ENCODE results near the gene HS3ST5. TPM values are rescaled to one million over a fixed set of nuclear protein-coding genes. Genes with fewer than 3 reads are reported as not detected.

The HS3ST5 gene
- total RNA-seq, 1 experiment from 2014 or later, result 14.4 TPM

DNA sequence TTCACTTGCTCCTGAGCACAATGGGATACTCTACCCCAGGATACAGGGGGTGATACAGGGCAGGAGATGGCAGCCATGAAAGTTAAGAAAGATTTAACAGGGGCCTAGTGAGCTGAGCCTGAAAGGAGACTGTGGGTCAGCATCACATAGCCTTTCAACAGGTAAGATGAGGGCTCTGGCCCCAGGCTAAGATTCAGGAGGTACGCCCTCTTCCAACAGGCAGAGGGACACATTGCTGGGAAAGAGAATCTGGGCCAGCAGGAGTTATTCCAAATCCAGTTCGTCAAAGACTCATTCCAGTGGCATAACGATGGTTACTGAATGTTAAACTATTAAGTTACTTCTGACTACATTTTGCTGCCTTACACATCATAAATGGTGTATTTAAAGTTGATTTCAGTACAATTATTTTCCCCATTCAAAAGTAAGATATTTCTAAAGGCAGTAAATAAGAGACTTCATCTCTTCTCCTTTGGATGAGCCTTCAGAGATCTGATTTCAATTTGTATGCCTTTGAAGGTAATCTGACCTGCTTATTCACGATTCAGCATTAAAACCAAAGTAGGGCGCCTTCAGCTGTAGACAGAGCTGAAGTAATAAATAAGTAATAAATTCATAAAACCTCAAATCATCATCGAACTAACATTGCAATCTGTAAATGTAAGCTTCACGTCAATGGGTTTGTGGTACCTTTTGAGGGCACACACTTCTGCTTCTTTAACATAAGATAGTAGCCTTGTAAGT, 62.4 kb downstream of the HS3ST5 start:
- Histone ChIP-seq H3K9ac (ENCODE audit: extremely low read depth, insufficient read length, low read length) (no peak overlapping the region), H2BK120ac (ENCODE audit: low read depth, low read length, poor library complexity, severe bottlenecking) (no peak overlapping the region), H4K91ac (ENCODE audit: insufficient read length, low read depth, low read length) (no peak overlapping the region), H3K56ac (ENCODE audit: insufficient read length, low read depth, low read length) (no peak overlapping the region), H3K79me1 (ENCODE audit: insufficient read depth, low read depth, low read length, poor library complexity, severe bottlenecking) (no peaks in the 10 kb centered on the region), H3K27me3 (ENCODE audit: insufficient read depth, low read length) (no peaks in the 10 kb centered on the region), H2BK12ac (ENCODE audit: insufficient read length, low read depth, low read length) (no peak overlapping the region), H3K4me1 (ENCODE audit: insufficient read depth, low read length) (peaks cover 8% of the 10 kb centered on the region), H2BK15ac (ENCODE audit: low read depth, low read length) (no peak overlapping the region), H3K14ac (ENCODE audit: insufficient read depth, low read length) (no peak overlapping the region), H3K23me2 (ENCODE audit: insufficient read length, low read depth, low read length, poor library complexity, severe bottlenecking) (no peaks in the 10 kb centered on the region), H2AFZ (ENCODE audit: low read length) (no peak overlapping the region), H3K4ac (ENCODE audit: low read depth, low read length) (no peak overlapping the region), H4K5ac (ENCODE audit: insufficient read length, low read depth, low read length) (no peak overlapping the region), H2BK20ac (ENCODE audit: low read depth, low read length, poor library complexity, severe bottlenecking) (no peak overlapping the region), H3K79me2 (ENCODE audit: insufficient read depth, low read length) (no peaks in the 10 kb centered on the region), H4K8ac (replicated peaks; ENCODE audit: insufficient read length, low read depth, low read length) (no peak overlapping the region), H3T11ph (ENCODE audit: low read length) (no peak overlapping the region), H4K20me1 (ENCODE audit: control insufficient read depth, insufficient read depth, insufficient read length) (no peaks in the 10 kb centered on the region), H2BK5ac (ENCODE audit: insufficient read length, low read length) (no peak overlapping the region), H3K27ac (ENCODE audit: insufficient read length, low read depth, low read length) (no peak overlapping the region), H3K18ac (ENCODE audit: insufficient read length, low read depth, low read length) (no peak overlapping the region), H3K9me3 (ENCODE audit: control insufficient read depth, low read depth, low read length) (no peaks in the 10 kb centered on the region), H3K23ac (ENCODE audit: insufficient read length, low read depth, low read length) (no peak overlapping the region), H2AK5ac (ENCODE audit: insufficient read length, low read length) (no peak overlapping the region), H3K4me2 (ENCODE audit: insufficient read depth, insufficient read length, low read length) (no peak overlapping the region)
- Mint-ChIP-seq H3K4me1 (peaks cover 74 to 77% of the 10 kb centered on the region in 2 experiments), H3K27me3 (ENCODE audit: low read depth) (no peaks in the 10 kb centered on the region), H3K4me3 (no peak overlapping the region), H3K27ac (peak overlapping the region in 2 of 3 experiments; percentile 17 to 62; a peak in 3 of 7 replicates), H3K36me3 (ENCODE audit: insufficient read depth in 1 of 3, low read depth in 3 of 3) (peaks cover 0 to 7% (median 6%) of the 10 kb centered on the region in 3 experiments; a peak in 4 of 7 replicates), H3K9me3 (no peaks in the 10 kb centered on the region)
- no CpG with 5 or more reads among the region's 7 CpGs for WGBS (ENCODE audit: extremely low coverage, insufficient read length, low lambda C conversion rate)
- DNase-seq, result no peak
- TF ChIP-seq CTCF (conservative IDR thresholded peaks at IDR 0.05), result no peak
